Measurements from ENCODE around the gene ADIG.

GRCh38 chr20:38547288-38548085 lies 33.5 kb upstream of the ADIG start:
- TF ChIP-seq POLR2A (IDR thresholded peaks at IDR 0.05) (no peak), CTCF (IDR thresholded peaks at IDR 0.05) (no peak), EP300 (IDR thresholded peaks at IDR 0.05) (no peak)

Measured in ovary (tissue), 3 donors.